ENCODE data around the gene EPS8.

DNA sequence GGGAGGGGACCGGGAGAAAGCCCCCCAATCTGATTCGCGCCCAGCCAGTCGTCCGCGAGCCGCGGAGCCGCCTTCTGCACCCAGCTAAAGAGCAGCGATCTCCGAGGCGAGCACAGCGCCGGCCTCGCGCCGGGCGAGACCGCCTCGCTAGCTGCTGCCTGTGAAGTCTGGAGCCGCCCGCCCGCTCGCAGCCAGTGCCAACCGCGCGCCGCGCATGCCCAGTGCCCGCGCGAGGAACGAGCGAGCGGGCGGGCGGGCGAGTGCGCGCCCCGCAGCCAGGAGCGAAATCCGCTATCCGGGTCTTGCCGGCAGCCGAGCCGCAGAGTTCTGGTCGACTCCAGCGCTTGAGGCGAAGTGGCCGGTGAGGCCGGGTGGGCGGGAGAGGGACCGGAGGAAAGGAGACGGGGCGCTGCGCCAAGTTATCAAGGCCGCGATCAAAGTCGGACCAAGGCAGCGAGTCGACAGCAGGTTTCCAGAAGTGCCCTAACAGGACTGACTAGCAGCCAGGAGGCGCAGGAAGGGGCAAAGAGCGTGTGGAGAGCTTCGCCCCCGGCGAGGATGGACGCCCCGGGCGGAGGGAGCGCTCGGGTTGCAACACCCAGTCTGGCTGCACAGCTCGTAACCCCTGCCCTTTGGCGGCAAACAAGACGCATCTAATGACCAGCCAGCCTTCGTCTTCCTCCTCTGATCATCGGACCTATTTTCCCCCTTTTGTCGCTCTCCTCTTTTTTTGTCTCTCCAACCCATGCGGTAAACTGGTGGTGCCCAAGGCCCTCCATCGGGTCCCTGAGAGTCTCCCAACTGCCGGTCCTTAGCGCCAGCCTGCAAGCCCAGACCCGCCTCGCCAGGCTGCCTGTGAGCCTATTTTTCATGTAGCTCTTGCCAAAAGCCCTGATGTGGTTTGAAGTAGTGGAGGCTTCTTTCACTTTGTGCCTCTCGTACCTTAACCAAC is at the start of gene EPS8:
- TF ChIP-seq, protein P1, sequence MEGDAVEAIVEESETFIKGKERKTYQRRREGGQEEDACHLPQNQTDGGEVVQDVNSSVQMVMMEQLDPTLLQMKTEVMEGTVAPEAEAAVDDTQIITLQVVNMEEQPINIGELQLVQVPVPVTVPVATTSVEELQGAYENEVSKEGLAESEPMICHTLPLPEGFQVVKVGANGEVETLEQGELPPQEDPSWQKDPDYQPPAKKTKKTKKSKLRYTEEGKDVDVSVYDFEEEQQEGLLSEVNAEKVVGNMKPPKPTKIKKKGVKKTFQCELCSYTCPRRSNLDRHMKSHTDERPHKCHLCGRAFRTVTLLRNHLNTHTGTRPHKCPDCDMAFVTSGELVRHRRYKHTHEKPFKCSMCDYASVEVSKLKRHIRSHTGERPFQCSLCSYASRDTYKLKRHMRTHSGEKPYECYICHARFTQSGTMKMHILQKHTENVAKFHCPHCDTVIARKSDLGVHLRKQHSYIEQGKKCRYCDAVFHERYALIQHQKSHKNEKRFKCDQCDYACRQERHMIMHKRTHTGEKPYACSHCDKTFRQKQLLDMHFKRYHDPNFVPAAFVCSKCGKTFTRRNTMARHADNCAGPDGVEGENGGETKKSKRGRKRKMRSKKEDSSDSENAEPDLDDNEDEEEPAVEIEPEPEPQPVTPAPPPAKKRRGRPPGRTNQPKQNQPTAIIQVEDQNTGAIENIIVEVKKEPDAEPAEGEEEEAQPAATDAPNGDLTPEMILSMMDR (conservative IDR thresholded peaks at IDR 0.05), result no peak
- no peak for TF ChIP-seq EZH2 (IDR thresholded peaks at IDR 0.05; ENCODE audit: low read depth)

All from PC-9 (cell line).